SU-DHL-6 (cell line): Measurements from ENCODE around the gene C1QTNF2.

Experiments
- H2AFZ ChIP-seq: fragments of 200-600 bp; sonication (generic); 2 replicates; pipeline ENCODE4 v1.6.1; 2014; ENCODE audit warnings: low read depth, mild to moderate bottlenecking, moderate library complexity, mixed read lengths, antibody characterized with exemption, low read length; ENCODE audit not compliant: severe bottlenecking
- H3F3A ChIP-seq: fragments of 200-600 bp; shearing (Covaris generic); 2 replicates; pipeline ENCODE4 v1.6.0; 2016; ENCODE audit warnings: antibody characterized with exemption, mild to moderate bottlenecking; ENCODE audit not compliant: insufficient read depth
- H3K27ac ChIP-seq: fragments of 200-600 bp; sonication (generic); 2 replicates; pipeline ENCODE4 v1.5.1; 2016; ENCODE audit warnings: low read depth, mild to moderate bottlenecking, low read length, moderate library complexity, mixed read lengths
- H3K27me3 ChIP-seq: fragments of 200-600 bp; sonication (generic), shearing (Covaris generic); 2 replicates; pipeline ENCODE4 v1.6.0; 2014; ENCODE audit warnings: mild to moderate bottlenecking, low read length
- H3K36me3 ChIP-seq: fragments of 200-600 bp; sonication (generic); 2 replicates; pipeline ENCODE4 v1.6.1; 2014; ENCODE audit warnings: mild to moderate bottlenecking, low read length, mixed read lengths
- H3K4me2 ChIP-seq: fragments of 300-600, 200-600 bp; shearing (Covaris generic), sonication (generic); 2 replicates; pipeline ENCODE4 v1.6.0; 2014; ENCODE audit warnings: low read length, low read depth, mild to moderate bottlenecking; ENCODE audit not compliant: poor library complexity, severe bottlenecking
- H3K4me3 ChIP-seq: fragments of 200-600 bp; sonication (generic); 2 replicates; pipeline ENCODE4 v1.5.1; 2014; ENCODE audit warnings: antibody characterized with exemption, low read length, mild to moderate bottlenecking, mixed read lengths; ENCODE audit not compliant: insufficient read depth, poor library complexity, severe bottlenecking
- H3K79me2 ChIP-seq: fragments of 200-600 bp; sonication (generic); 2 replicates; pipeline ENCODE4 v1.6.1; 2014; ENCODE audit warnings: mild to moderate bottlenecking, low read length, moderate library complexity; ENCODE audit not compliant: insufficient read depth
- H3K9ac ChIP-seq: fragments of 200-600 bp; sonication (generic); 2 replicates; pipeline ENCODE4 v1.7.0; 2014; ENCODE audit warnings: mild to moderate bottlenecking, low read length
- H3K9me2 ChIP-seq: fragments of 200-600 bp; sonication (generic); replicated peaks from 2 replicates; pipeline ENCODE4 v1.6.1; 2014; ENCODE audit warnings: low read length; ENCODE audit not compliant: insufficient read depth
- H3K9me3 ChIP-seq: fragments of 200-600 bp; sonication (generic); 2 replicates; pipeline ENCODE4 v1.6.1; 2014; ENCODE audit warnings: low read length, mixed read lengths; ENCODE audit not compliant: insufficient read depth
- H4K20me1 ChIP-seq: fragments of 200-600 bp; sonication (generic); 2 replicates; pipeline ENCODE4 v1.6.1; 2014; ENCODE audit warnings: low read depth, mild to moderate bottlenecking, antibody characterized with exemption, low read length, moderate library complexity, mixed read lengths
- CTCF ChIP-seq: fragments of 200-600 bp; sonication (generic); IDR thresholded peaks from one replicate; pipeline ENCODE4 v1.5.1; 2017; ENCODE audit warnings: antibody characterized with exemption, mild to moderate bottlenecking, low read length, moderate library complexity; ENCODE audit not compliant: insufficient read depth, poor library complexity, severe bottlenecking
- EZH2phosphoT487 ChIP-seq: fragments of 200-600 bp; sonication (generic), shearing (Covaris generic); conservative IDR thresholded peaks from 2 replicates; pipeline ENCODE4 v1.6.1; 2018; ENCODE audit warnings: mild to moderate bottlenecking, antibody characterized with exemption, low read length, moderate library complexity, mixed read lengths

Gene C1QTNF2

GRCh38 chr5:160326981-160327380, 43.4 kb downstream of the C1QTNF2 start:
- Histone ChIP-seq H4K20me1 (no peaks in the 10 kb centered on the region), H3K36me3 (no peaks in the 10 kb centered on the region), H3F3A (no peaks in the 10 kb centered on the region), H3K27ac (no peak overlapping the region), H3K4me2 (no peak overlapping the region), H3K27me3 (no peaks in the 10 kb centered on the region), H2AFZ (no peak overlapping the region), H3K9me2 (no peaks in the 10 kb centered on the region), H3K79me2 (no peaks in the 10 kb centered on the region), H3K4me3 (no peak overlapping the region), H3K9ac (no peak overlapping the region), H3K9me3 (no peaks in the 10 kb centered on the region)
- TF ChIP-seq CTCF = no peak
- TF ChIP-seq EZH2phosphoT487 = no peak

DNA sequence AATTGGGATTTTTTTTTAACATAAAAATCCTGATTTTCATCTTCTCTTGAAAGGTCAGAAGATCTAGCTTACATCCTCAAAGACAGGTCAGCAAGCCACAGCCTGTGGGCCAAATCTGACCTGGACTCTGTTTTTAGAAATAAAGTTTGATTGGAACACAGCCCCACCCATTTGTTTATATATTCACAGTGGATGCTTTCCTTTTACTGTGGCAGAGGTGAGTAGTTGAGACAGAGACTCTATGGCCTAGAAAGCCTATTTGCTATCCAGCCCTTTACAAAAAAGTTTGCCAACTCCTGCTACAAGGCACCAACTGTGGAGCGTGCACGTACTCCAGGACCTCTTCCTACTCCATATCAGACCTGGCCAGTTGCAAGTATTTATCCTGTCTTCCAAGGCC, 44.7 kb downstream of the C1QTNF2 start:
- Histone ChIP-seq H4K20me1 (no peaks in the 10 kb centered on the region), H3K79me2 (no peaks in the 10 kb centered on the region), H3K9me3 (no peaks in the 10 kb centered on the region), H3F3A (no peaks in the 10 kb centered on the region), H3K4me2 (no peak overlapping the region), H3K9ac (no peak overlapping the region), H3K27me3 (no peaks in the 10 kb centered on the region), H3K9me2 (no peaks in the 10 kb centered on the region), H2AFZ (no peak overlapping the region), H3K4me3 (no peak overlapping the region), H3K27ac (no peak overlapping the region), H3K36me3 (no peaks in the 10 kb centered on the region)
- no peak for TF ChIP-seq CTCF
- TF ChIP-seq EZH2phosphoT487 = no peak

DNA sequence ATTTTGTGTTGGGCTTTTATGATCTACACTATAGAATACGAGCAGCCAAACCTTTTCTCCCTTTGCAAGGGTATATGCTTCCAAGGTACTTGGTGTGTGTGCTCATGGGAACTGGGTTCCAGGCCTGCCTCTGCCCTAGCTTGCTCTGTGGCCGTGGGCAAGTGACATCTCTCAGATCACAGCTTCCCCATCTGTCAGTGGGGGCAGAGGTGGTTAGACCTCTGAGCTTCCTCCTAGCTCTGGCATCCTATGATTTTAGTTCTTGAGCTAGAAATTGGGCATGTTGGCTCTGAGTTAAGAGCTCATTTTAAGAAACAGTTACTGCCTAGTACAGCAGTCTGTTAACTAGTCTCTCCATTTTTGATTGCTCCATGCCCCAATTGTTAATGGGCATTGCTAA, 45.5 kb downstream of the C1QTNF2 start:
- Histone ChIP-seq H3K9me2 (no peaks in the 10 kb centered on the region), H3K79me2 (no peaks in the 10 kb centered on the region), H3F3A (no peaks in the 10 kb centered on the region), H2AFZ (no peak overlapping the region), H3K27ac (no peak overlapping the region), H3K4me3 (no peak overlapping the region), H3K27me3 (no peaks in the 10 kb centered on the region), H4K20me1 (no peaks in the 10 kb centered on the region), H3K4me2 (no peak overlapping the region), H3K9ac (no peak overlapping the region), H3K36me3 (no peaks in the 10 kb centered on the region), H3K9me3 (no peaks in the 10 kb centered on the region)
- TF ChIP-seq CTCF (no peak), EZH2phosphoT487 (no peak)

- Histone ChIP-seq H2AFZ (no peak overlapping the region), H3F3A (no peaks in the 10 kb centered on the region), H3K9me2 (no peaks in the 10 kb centered on the region), H3K27me3 (no peaks in the 10 kb centered on the region), H3K4me3 (no peak overlapping the region), H3K36me3 (no peaks in the 10 kb centered on the region), H3K27ac (no peak overlapping the region), H4K20me1 (no peaks in the 10 kb centered on the region), H3K9me3 (no peaks in the 10 kb centered on the region), H3K79me2 (no peaks in the 10 kb centered on the region), H3K4me2 (no peak overlapping the region), H3K9ac (no peak overlapping the region)
- no peak for TF ChIP-seq EZH2phosphoT487
- TF ChIP-seq CTCF = no peak
Observed at GRCh38 chr5:160318409-160318808, 52.0 kb downstream of the C1QTNF2 start.
